ENCODE results near the gene MYCN. TPM values are rescaled to one million over a fixed set of nuclear protein-coding genes. Genes with fewer than 3 reads are reported as not detected.

MYCN gene
- total and polyA plus RNA-seq, 4 donors, result 0.16 to 1.3 TPM; not detected in 2

DNA sequence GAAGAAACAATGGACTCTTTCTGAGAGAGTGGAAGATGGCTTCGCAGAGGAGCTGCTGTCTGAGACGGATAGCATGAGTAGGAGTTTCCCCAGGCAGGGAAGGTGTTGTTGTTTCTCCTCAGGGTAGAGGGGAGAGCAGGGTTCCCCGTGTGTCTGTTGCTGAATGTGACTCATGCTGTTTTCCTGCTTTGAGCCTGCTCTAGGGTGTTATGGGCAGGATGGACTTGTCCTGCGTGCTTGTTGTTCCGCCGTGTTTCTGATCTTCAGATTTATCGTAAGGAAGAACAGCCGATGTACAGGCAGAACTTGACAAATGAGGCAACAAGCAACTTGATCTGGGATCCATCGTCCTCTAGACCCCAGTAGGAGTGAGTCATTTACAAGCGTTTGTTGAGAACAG, 19.7 kb upstream of the MYCN start:
- no peak for DNase-seq (ENCODE audit: low spot score)
- no peak for TF ChIP-seq FOXA2 (IDR thresholded peaks at IDR 0.05)
- no peak for TF ChIP-seq HNF4A (conservative IDR thresholded peaks at IDR 0.05)
- WGBS, result 84% methylated on average over 10 of the region's 10 CpGs
- Histone ChIP-seq H3K9ac (ENCODE audit: low read depth in 1 of 2, low read length in 2 of 2) (no peak overlapping the region), H3K36me3 (ENCODE audit: control insufficient read depth in 4 of 4, insufficient read depth in 3 of 4, low read depth in 1 of 4, low read length in 3 of 4) (no peaks in the 10 kb centered on the region), H3K4me1 (ENCODE audit: control insufficient read depth in 4 of 4, insufficient read depth in 4 of 4, low read length in 3 of 4) (peaks cover 0 to 2% (median 0%) of the 10 kb centered on the region in 4 donors), H3K27ac (ENCODE audit: low read depth in 1 of 2, low read length in 2 of 2) (no peak overlapping the region), H3K9me3 (ENCODE audit: control insufficient read depth in 4 of 4, low read length in 3 of 4) (no peaks in the 10 kb centered on the region), H3K4me3 (ENCODE audit: low read depth in 1 of 3, low read length in 3 of 3) (no peak overlapping the region), H3K27me3 (ENCODE audit: control insufficient read depth in 4 of 4, insufficient read depth in 4 of 4, low read length in 3 of 4) (no peaks in the 10 kb centered on the region)

DNA sequence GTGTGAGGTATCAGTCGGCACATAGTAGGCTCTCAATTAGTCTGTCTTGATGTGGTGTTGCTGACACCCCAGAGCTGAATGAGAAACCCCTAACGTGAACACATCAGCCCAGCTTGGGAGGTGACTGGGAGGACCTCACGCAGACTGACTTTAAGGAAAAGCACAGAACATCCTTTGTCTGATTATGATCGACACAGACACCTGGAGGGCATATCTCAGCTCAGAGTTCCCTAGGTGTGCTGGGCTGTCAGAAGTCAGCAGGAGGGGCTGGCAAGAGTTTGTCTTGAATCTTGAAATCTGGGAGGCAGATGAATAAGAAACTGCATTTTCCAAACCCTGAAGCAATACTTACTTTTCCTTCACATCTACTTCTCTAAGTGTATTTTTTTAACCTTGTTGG, 16.8 kb upstream of the MYCN start:
- H3K9ac ChIP-seq (ENCODE audit: low read depth in 1 of 2, low read length in 2 of 2), result no peak overlapping the region
- no peak for TF ChIP-seq NR2F2 (IDR thresholded peaks at IDR 0.05)
- TF ChIP-seq EGR1 (IDR thresholded peaks at IDR 0.05; ENCODE audit: low read depth in 2 of 2), result no peak
- TF ChIP-seq, protein P1, sequence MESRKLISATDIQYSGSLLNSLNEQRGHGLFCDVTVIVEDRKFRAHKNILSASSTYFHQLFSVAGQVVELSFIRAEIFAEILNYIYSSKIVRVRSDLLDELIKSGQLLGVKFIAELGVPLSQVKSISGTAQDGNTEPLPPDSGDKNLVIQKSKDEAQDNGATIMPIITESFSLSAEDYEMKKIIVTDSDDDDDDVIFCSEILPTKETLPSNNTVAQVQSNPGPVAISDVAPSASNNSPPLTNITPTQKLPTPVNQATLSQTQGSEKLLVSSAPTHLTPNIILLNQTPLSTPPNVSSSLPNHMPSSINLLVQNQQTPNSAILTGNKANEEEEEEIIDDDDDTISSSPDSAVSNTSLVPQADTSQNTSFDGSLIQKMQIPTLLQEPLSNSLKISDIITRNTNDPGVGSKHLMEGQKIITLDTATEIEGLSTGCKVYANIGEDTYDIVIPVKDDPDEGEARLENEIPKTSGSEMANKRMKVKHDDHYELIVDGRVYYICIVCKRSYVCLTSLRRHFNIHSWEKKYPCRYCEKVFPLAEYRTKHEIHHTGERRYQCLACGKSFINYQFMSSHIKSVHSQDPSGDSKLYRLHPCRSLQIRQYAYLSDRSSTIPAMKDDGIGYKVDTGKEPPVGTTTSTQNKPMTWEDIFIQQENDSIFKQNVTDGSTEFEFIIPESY (IDR thresholded peaks at IDR 0.05), result no peak
- TF ChIP-seq, protein P2, sequence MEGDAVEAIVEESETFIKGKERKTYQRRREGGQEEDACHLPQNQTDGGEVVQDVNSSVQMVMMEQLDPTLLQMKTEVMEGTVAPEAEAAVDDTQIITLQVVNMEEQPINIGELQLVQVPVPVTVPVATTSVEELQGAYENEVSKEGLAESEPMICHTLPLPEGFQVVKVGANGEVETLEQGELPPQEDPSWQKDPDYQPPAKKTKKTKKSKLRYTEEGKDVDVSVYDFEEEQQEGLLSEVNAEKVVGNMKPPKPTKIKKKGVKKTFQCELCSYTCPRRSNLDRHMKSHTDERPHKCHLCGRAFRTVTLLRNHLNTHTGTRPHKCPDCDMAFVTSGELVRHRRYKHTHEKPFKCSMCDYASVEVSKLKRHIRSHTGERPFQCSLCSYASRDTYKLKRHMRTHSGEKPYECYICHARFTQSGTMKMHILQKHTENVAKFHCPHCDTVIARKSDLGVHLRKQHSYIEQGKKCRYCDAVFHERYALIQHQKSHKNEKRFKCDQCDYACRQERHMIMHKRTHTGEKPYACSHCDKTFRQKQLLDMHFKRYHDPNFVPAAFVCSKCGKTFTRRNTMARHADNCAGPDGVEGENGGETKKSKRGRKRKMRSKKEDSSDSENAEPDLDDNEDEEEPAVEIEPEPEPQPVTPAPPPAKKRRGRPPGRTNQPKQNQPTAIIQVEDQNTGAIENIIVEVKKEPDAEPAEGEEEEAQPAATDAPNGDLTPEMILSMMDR (IDR thresholded peaks at IDR 0.05; ENCODE audit: low read depth, low read length, missing input control), result no peak
- no peak for TF ChIP-seq JUND (IDR thresholded peaks at IDR 0.05)
- no peak for TF ChIP-seq YY1 (IDR thresholded peaks at IDR 0.05)
- no peak for TF ChIP-seq SP1 (IDR thresholded peaks at IDR 0.05)
- no peak for TF ChIP-seq FOXA1 (IDR thresholded peaks at IDR 0.05)
- no peak for TF ChIP-seq FOXA2 (IDR thresholded peaks at IDR 0.05)
- TF ChIP-seq HNF4A (conservative IDR thresholded peaks at IDR 0.05), result no peak
- no peak for TF ChIP-seq HNF4G (IDR thresholded peaks at IDR 0.05)
- TF ChIP-seq RAD21 (IDR thresholded peaks at IDR 0.05), result no peak
- no peak for TF ChIP-seq GABPA (IDR thresholded peaks at IDR 0.05 in 1 of 2, conservative IDR thresholded peaks at IDR 0.05 in 1 of 2)
- TF ChIP-seq, protein P3, sequence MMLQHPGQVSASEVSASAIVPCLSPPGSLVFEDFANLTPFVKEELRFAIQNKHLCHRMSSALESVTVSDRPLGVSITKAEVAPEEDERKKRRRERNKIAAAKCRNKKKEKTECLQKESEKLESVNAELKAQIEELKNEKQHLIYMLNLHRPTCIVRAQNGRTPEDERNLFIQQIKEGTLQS (IDR thresholded peaks at IDR 0.05), result no peak
- no peak for TF ChIP-seq TAF1 (conservative IDR thresholded peaks at IDR 0.05)
- no peak for TF ChIP-seq RXRA (IDR thresholded peaks at IDR 0.05)
- TF ChIP-seq, protein P4, sequence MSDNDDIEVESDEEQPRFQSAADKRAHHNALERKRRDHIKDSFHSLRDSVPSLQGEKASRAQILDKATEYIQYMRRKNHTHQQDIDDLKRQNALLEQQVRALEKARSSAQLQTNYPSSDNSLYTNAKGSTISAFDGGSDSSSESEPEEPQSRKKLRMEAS (IDR thresholded peaks at IDR 0.05), result no peak
- TF ChIP-seq, protein P5, sequence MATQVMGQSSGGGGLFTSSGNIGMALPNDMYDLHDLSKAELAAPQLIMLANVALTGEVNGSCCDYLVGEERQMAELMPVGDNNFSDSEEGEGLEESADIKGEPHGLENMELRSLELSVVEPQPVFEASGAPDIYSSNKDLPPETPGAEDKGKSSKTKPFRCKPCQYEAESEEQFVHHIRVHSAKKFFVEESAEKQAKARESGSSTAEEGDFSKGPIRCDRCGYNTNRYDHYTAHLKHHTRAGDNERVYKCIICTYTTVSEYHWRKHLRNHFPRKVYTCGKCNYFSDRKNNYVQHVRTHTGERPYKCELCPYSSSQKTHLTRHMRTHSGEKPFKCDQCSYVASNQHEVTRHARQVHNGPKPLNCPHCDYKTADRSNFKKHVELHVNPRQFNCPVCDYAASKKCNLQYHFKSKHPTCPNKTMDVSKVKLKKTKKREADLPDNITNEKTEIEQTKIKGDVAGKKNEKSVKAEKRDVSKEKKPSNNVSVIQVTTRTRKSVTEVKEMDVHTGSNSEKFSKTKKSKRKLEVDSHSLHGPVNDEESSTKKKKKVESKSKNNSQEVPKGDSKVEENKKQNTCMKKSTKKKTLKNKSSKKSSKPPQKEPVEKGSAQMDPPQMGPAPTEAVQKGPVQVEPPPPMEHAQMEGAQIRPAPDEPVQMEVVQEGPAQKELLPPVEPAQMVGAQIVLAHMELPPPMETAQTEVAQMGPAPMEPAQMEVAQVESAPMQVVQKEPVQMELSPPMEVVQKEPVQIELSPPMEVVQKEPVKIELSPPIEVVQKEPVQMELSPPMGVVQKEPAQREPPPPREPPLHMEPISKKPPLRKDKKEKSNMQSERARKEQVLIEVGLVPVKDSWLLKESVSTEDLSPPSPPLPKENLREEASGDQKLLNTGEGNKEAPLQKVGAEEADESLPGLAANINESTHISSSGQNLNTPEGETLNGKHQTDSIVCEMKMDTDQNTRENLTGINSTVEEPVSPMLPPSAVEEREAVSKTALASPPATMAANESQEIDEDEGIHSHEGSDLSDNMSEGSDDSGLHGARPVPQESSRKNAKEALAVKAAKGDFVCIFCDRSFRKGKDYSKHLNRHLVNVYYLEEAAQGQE (IDR thresholded peaks at IDR 0.05), result no peak
- no peaks in the 10 kb centered on the region for H3K36me3 ChIP-seq (ENCODE audit: control insufficient read depth in 4 of 4, insufficient read depth in 3 of 4, low read depth in 1 of 4, low read length in 3 of 4)
- H3K4me1 ChIP-seq (ENCODE audit: control insufficient read depth in 4 of 4, insufficient read depth in 4 of 4, low read length in 3 of 4), result peaks cover 0 to 2% (median 0%) of the 10 kb centered on the region in 4 donors
- no peaks in the 10 kb centered on the region for H3K27me3 ChIP-seq (ENCODE audit: control insufficient read depth in 4 of 4, insufficient read depth in 4 of 4, low read length in 3 of 4)
- H3K9me3 ChIP-seq (ENCODE audit: control insufficient read depth in 4 of 4, low read length in 3 of 4), result no peaks in the 10 kb centered on the region
- no peak overlapping the region for H3K27ac ChIP-seq (ENCODE audit: low read depth in 1 of 2, low read length in 2 of 2)
- no peak overlapping the region for H3K4me3 ChIP-seq (ENCODE audit: low read depth in 1 of 3, low read length in 3 of 3)
- whole genome bisulfite sequencing, result 78% methylated on average over 4 of the region's 4 CpGs
- DNase-seq (ENCODE audit: low spot score), result no peak
